AG08396 (cell line): ENCODE data around the gene NDUFA8.

ENCODE experiments used
- DNase-seq: peaks from one replicate; pipeline ENCODE4 v3.0.0; 2012; ENCODE audit warnings: low spot score, mixed read lengths

The NDUFA8 gene

GRCh38 chr9:122159026-122159924 is at the start of gene NDUFA8, which contains the start of gene MORN5:
TSS of gene NDUFA8 (minus strand) at chr9:122159779. CDS start at chr9:122159677, 102 bp downstream.
TSS of gene MORN5 (plus strand) at chr9:122159908. CDS start at chr9:122159973, 65 bp downstream.
- DNase-seq: peak; percentile 99

- no peak for DNase-seq
Observed at GRCh38 chr9:122207096-122207495, 47.5 kb upstream of the NDUFA8 start.

- peak; percentile 90 for DNase-seq
Observed at GRCh38 chr9:122206118-122207046, 46.8 kb upstream of the NDUFA8 start.

GRCh38 chr9:122205176-122205575 is 45.6 kb upstream of the NDUFA8 start:
- no peak for DNase-seq

GRCh38 chr9:122204491-122204890 is 44.9 kb upstream of the NDUFA8 start:
- DNase-seq: no peak

- no peak for DNase-seq
Observed at GRCh38 chr9:122204055-122204454, 44.5 kb upstream of the NDUFA8 start.

- no peak for DNase-seq
Observed at GRCh38 chr9:122202111-122202510, 42.5 kb upstream of the NDUFA8 start.

- peak; percentile 74 for DNase-seq
Observed at GRCh38 chr9:122201641-122202040, 42.1 kb upstream of the NDUFA8 start.

- DNase-seq: peak; percentile 82
Observed at GRCh38 chr9:122200960-122201595, 41.5 kb upstream of the NDUFA8 start.

- no peak for DNase-seq
Observed at GRCh38 chr9:122197882-122198281, 38.3 kb upstream of the NDUFA8 start.

- DNase-seq: no peak
Observed at GRCh38 chr9:122197426-122197825, 37.8 kb upstream of the NDUFA8 start.

- no peak for DNase-seq
Observed at GRCh38 chr9:122195875-122196274, 36.3 kb upstream of the NDUFA8 start.

- DNase-seq: no peak
Observed at GRCh38 chr9:122193651-122194050, 34.1 kb upstream of the NDUFA8 start.

- DNase-seq: no peak
Observed at GRCh38 chr9:122192914-122193525, 33.4 kb upstream of the NDUFA8 start.

- no peak for DNase-seq
Observed at GRCh38 chr9:122192261-122192875, 32.8 kb upstream of the NDUFA8 start.

GRCh38 chr9:122191584-122191983 is 32.0 kb upstream of the NDUFA8 start:
- no peak for DNase-seq

- peak; percentile 50 for DNase-seq
Observed at GRCh38 chr9:122190597-122191381, 31.2 kb upstream of the NDUFA8 start.

- DNase-seq: no peak
Observed at GRCh38 chr9:122188369-122188768, 28.8 kb upstream of the NDUFA8 start.

GRCh38 chr9:122186777-122187470 is 27.3 kb upstream of the NDUFA8 start:
- DNase-seq: no peak

GRCh38 chr9:122186301-122186700 is 26.7 kb upstream of the NDUFA8 start:
- DNase-seq: no peak
